CD14-positive monocyte (primary cell): ENCODE results near the gene THSD4. TPM values are rescaled to one million over a fixed set of nuclear protein-coding genes. Genes with fewer than 3 reads are reported as not detected.

Source experiments
- DNase-seq, 3 donors: peaks; one replicate each; pipeline ENCODE4 v3.0.0-alpha.2; 2011 to 2022
- H2AFZ ChIP-seq: 2 replicates; pipeline ENCODE4 v1.6.0; 2012; ENCODE audit warnings: mild to moderate bottlenecking, low read depth, low read length, inconsistent platforms; ENCODE audit not compliant: insufficient read depth, poor library complexity, severe bottlenecking
- H3K27ac ChIP-seq, 2 donors: 1 replicate in 1 of 2; 2 replicates in 1 of 2; pipeline ENCODE4 v1.5.1; 2012 to 2013; ENCODE audit warnings: low read length in 2 of 2, control low read depth in 1 of 2, inconsistent platforms in 1 of 2, low read depth in 1 of 2, mild to moderate bottlenecking in 1 of 2
- H3K27me3 ChIP-seq, 2 donors: one replicate each; pipeline versions ENCODE4 v1.6.0 to v1.6.1; 2011 to 2013; ENCODE audit warnings: low read length in 2 of 2; ENCODE audit not compliant: control insufficient read depth in 2 of 2, insufficient read depth in 2 of 2
- H3K36me3 ChIP-seq, 2 donors: replicated peaks in 1 of 2; 1 replicate in 1 of 2; 2 replicates in 1 of 2; pipeline versions ENCODE4 v1.5.1 to v1.6.1; 2012 to 2013; ENCODE audit warnings: low read length in 2 of 2, control low read depth in 1 of 2, inconsistent platforms in 1 of 2, mild to moderate bottlenecking in 1 of 2; ENCODE audit not compliant: insufficient read depth in 2 of 2, control insufficient read depth in 1 of 2
- H3K4me1 ChIP-seq, 2 donors: 1 replicate in 1 of 2; 2 replicates in 1 of 2; pipeline versions ENCODE4 v1.5.1 to v1.6.1; 2012 to 2013; ENCODE audit warnings: low read length in 2 of 2, control low read depth in 1 of 2, inconsistent platforms in 1 of 2, mild to moderate bottlenecking in 1 of 2, moderate library complexity in 1 of 2; ENCODE audit not compliant: insufficient read depth in 2 of 2, control insufficient read depth in 1 of 2
- H3K4me2 ChIP-seq: replicated peaks from 2 replicates; pipeline ENCODE3; 2012; ENCODE audit warnings: low read length, moderate library complexity, mild to moderate bottlenecking; ENCODE audit not compliant: poor library complexity, severe bottlenecking; ENCODE audit errors: extremely low read depth
- H3K4me3 ChIP-seq, 3 experiments: fragments of 200-600 bp in 1 of 3; sonication (generic) in 1 of 3; replicated peaks in 1 of 3; 1 replicate in 2 of 3; 2 replicates in 1 of 3; pipeline ENCODE4 v1.5.1; 2011 to 2013; ENCODE audit warnings: low read length in 3 of 3, mild to moderate bottlenecking in 3 of 3, control low read depth in 2 of 3, low read depth in 2 of 3, inconsistent platforms in 1 of 3, moderate library complexity in 1 of 3
- H3K79me2 ChIP-seq: 2 replicates; pipeline ENCODE4 v1.6.0; 2012; ENCODE audit warnings: mild to moderate bottlenecking, control low read depth, inconsistent platforms, low read length, moderate library complexity; ENCODE audit not compliant: insufficient read depth
- H3K9ac ChIP-seq: 2 replicates; pipeline ENCODE4 v1.6.0; 2017; ENCODE audit warnings: low read length, mild to moderate bottlenecking; ENCODE audit not compliant: insufficient read depth, poor library complexity, severe bottlenecking
- H3K9me3 ChIP-seq, 2 donors: replicated peaks in 1 of 2; 1 replicate in 1 of 2; 2 replicates in 1 of 2; pipeline versions ENCODE4 v1.5.1 to v1.6.1; 2012 to 2013; ENCODE audit warnings: low read length in 2 of 2, control low read depth in 1 of 2; ENCODE audit not compliant: control insufficient read depth in 1 of 2, insufficient read depth in 1 of 2
- H4K20me1 ChIP-seq: 2 replicates; pipeline ENCODE4 v1.6.0; 2012; ENCODE audit warnings: mild to moderate bottlenecking, low read length, control low read depth, moderate library complexity; ENCODE audit not compliant: insufficient read depth
- H3K27ac Mint-ChIP-seq, 7 donors: one replicate each; pipeline ENCODE4 v1.8.0; 2020; ENCODE audit warnings: mild to moderate bottlenecking in 7 of 7, mixed read lengths in 7 of 7, moderate library complexity in 6 of 7, inconsistent platforms in 2 of 7
- H3K27me3 Mint-ChIP-seq, 3 donors: one replicate each; pipeline ENCODE4 v1.8.0; 2021 to 2022; ENCODE audit warnings: low read depth in 3 of 3, mild to moderate bottlenecking in 3 of 3, mixed read lengths in 3 of 3, moderate library complexity in 3 of 3, inconsistent platforms in 1 of 3
- H3K36me3 Mint-ChIP-seq, 2 donors: one replicate each; pipeline ENCODE4 v1.8.0; 2020; ENCODE audit warnings: mixed read lengths in 2 of 2, inconsistent platforms in 1 of 2, mild to moderate bottlenecking in 1 of 2
- H3K4me1 Mint-ChIP-seq: one replicate; pipeline ENCODE4 v1.8.0; 2020; ENCODE audit warnings: mild to moderate bottlenecking, mixed read lengths
- H3K4me3 Mint-ChIP-seq, 2 donors: one replicate each; pipeline ENCODE4 v1.8.0; 2020; ENCODE audit warnings: mild to moderate bottlenecking in 2 of 2, mixed read lengths in 2 of 2, moderate library complexity in 1 of 2
- H3K9me3 Mint-ChIP-seq, 7 donors: one replicate each; pipeline ENCODE4 v1.8.0; 2020 to 2022; ENCODE audit warnings: mixed read lengths in 7 of 7, mild to moderate bottlenecking in 6 of 7, moderate library complexity in 6 of 7, inconsistent platforms in 2 of 7
- CTCF ChIP-seq: fragments of 200-600 bp; IDR thresholded peaks from one replicate; pipeline ENCODE4 v1.8.0; 2022; ENCODE audit warnings: antibody characterized with exemption, mild to moderate bottlenecking
- WGBS: methylation state at CpG from one replicate; pipeline ENCODE4 v1.1.5; 2013; ENCODE audit warnings: missing lambda C conversion rate; ENCODE audit not compliant: insufficient coverage; 5-methylcytosine and 5-hydroxymethylcytosine counted together
- intact Hi-C, 2 donors: fragments of 100-400 bp; cut with micrococcal nuclease; formaldehyde crosslinking; loops; one replicate each; pipeline versions ENCODE4 v1.15.0 to v1.15.1; 2023
- polyA plus RNA-seq, 3 donors: library from polyadenylated mRNA; depleted of rRNA in 1 of 3; unstranded in 2 of 3; stranded (reverse) in 1 of 3; fragments of 300-500 nt in 2 of 3; fragments of >200 nt in 1 of 3; fragmentation: Illumina TruSeq in 2 of 3; gene quantifications; 1 replicate in 2 of 3; 2 replicates in 1 of 3; pipeline ENCODE4 v1.2.3, GENCODE V29; 2012 to 2021

Gene THSD4
- polyA plus RNA-seq, 3 donors, result not detected

- no peak for TF ChIP-seq CTCF
- Mint-ChIP-seq H3K36me3 (no peaks in the 10 kb centered on the region), H3K27ac (no peak overlapping the region), H3K4me3 (no peak overlapping the region), H3K9me3 (peaks cover 4 to 17% (median 14%) of the 10 kb centered on the region in 7 donors), H3K27me3 (peaks cover 0 to 6% (median 3%) of the 10 kb centered on the region in 3 donors), H3K4me1 (no peaks in the 10 kb centered on the region)
- Histone ChIP-seq H3K27me3 (no peaks in the 10 kb centered on the region), H3K36me3 (no peaks in the 10 kb centered on the region), H3K4me1 (no peaks in the 10 kb centered on the region), H2AFZ (no peak overlapping the region), H3K27ac (no peak overlapping the region), H3K9me3 (peaks cover 0 to 8% of the 10 kb centered on the region in 2 donors), H3K4me3 (no peak overlapping the region), H3K4me2 (no peak overlapping the region), H3K79me2 (no peaks in the 10 kb centered on the region), H3K9ac (no peak overlapping the region), H4K20me1 (no peaks in the 10 kb centered on the region)
- intact Hi-C loops, result no loop called here
- 61% methylated on average over 3 of the region's 6 CpGs for WGBS
- no peak for DNase-seq
Measured at GRCh38 chr15:71598741-71599140, 483.5 kb downstream of the THSD4 start.

GRCh38 chr15:71599418-71600151 is 484.3 kb downstream of the THSD4 start:
- H3K4me2 ChIP-seq, result no peak overlapping the region
- TF ChIP-seq CTCF, result no peak
- H3K27me3 ChIP-seq, result no peaks in the 10 kb centered on the region
- H3K36me3 ChIP-seq, result no peaks in the 10 kb centered on the region
- H3K27me3 Mint-ChIP-seq, result peaks cover 0 to 6% (median 3%) of the 10 kb centered on the region in 3 donors
- no peak overlapping the region for H3K9ac ChIP-seq
- WGBS, result 97% methylated on average over 6 of the region's 9 CpGs
- H3K4me3 Mint-ChIP-seq, result no peak overlapping the region
- no peak overlapping the region for H2AFZ ChIP-seq
- H4K20me1 ChIP-seq, result no peaks in the 10 kb centered on the region
- intact Hi-C loops, result no loop called here
- H3K4me1 Mint-ChIP-seq, result no peaks in the 10 kb centered on the region
- H3K79me2 ChIP-seq, result no peaks in the 10 kb centered on the region
- peaks cover 0 to 2% of the 10 kb centered on the region in 2 donors for H3K9me3 ChIP-seq
- no peaks in the 10 kb centered on the region for H3K36me3 Mint-ChIP-seq
- no peaks in the 10 kb centered on the region for H3K4me1 ChIP-seq
- no peak for DNase-seq
- peaks cover 4 to 11% (median 8%) of the 10 kb centered on the region in 7 donors for H3K9me3 Mint-ChIP-seq
- no peak overlapping the region for H3K27ac ChIP-seq
- no peak overlapping the region for H3K27ac Mint-ChIP-seq
- no peak overlapping the region for H3K4me3 ChIP-seq
